SHP77 (cell line): ENCODE data around the gene MKRN3.
"Not testable (repeated sequence)": the region's sequence is repeated elsewhere in the genome, so short reads cannot be mapped to it uniquely, and the experiment has no call there.

Experiments used
- DNase-seq, 2 experiments: peaks; one replicate each; lab custom pipeline; 2025; lab: John Stamatoyannopoulos, UW

The MKRN3 gene

DNA sequence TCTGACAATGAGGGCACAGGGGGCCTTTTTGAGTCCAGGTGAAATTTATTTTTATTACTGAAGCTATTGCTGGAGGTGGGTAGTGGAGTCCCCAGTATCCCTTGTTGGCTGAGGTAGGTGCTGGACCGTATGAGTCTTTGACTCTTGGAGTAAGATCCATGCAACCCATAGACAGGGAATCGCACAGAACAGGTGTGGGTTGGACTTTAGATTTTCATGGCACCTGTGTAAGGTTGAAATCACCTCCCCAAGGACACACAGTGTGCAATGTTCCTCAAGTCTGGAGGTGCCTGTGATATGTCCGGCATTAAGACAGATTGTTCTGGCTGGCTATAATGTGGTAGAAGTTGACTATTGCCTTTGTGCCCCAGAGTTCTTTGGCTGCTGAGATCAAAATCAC, 23.5 kb downstream of the MKRN3 start:
- DNase-seq: no peak

DNA sequence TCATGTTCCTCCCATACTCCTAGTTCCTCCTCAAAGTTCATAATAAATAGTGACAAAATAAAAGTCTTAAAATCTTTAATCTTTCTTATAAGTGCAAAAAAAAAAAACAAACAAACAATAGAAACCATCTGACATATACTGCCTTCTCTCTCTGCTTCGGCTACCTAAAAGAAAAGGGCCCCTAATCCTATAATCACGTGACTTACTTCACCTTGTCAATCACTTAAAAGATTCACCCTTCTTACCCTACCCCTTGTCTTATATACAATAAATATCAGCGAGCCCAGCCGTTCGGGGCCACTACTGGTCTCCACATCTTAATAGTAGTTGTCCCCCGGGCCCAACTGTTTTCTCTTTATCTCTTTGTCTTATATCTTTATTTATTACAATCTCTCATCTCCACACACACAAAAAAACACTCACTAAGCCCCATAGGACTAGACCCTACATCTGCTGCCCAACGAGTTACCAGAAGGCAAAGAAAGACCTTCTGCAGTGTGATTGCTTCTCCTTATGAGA, 28.8 kb downstream of the MKRN3 start:
- no peak for DNase-seq

DNA sequence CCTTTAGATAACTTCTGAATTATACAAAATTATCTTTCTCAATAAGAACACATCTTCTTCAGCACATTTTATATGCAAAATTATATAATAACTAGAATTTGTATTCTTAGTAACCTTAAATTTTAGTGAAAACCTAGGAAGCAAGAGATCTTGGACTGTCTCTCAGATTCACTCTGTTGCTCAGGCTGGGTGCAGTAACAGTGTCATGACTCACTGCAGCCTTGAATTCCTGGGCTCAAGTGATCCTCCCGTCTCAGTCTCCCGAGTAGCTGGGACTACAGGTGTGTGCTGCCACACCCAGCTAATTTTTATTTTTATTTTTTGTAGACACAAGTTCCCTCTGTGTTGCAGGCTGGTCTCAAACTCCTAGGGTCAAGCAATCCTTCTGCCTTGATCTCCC, 29.9 kb downstream of the MKRN3 start:
- no peak for DNase-seq

DNA sequence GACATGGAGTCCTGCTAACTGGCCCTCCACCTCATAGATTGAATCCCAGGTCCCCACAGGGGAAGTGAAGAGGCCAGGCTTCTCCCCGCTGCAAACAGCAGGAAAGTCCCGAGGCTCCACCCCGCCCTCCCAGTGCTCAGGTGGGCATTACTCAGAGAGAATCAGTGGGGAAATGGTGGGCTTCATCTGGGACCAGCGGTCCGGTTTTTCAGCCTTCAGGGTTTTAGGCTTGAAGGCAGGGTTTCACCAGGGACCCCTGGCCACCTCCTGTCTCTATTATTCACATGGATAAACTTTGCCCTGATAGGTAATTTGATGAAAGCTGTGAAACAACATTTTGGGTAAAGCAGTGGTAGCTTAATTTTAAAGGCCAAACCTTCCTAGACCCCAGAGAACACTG, 31.3 kb downstream of the MKRN3 start:
- DNase-seq: no peak

DNA sequence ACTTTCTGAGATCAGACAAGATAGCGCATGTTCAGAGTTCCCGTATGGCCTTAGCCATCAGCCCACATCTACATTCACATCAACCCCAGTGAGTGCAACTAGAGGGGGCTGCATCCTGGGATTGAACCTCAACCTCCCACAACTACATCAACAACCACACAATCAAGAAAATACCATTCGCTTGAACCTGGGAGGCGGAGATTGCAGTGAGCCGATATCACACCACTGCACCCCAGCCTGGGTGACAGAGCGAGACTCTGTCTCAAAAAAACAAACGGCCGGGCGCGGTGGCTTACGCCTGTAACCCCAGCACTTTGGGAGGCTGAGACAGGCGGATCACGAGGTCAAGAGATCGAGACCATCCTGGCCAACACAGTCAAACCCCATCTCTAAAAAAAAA, 31.8 kb downstream of the MKRN3 start:
- not testable (repeated sequence) for DNase-seq

DNA sequence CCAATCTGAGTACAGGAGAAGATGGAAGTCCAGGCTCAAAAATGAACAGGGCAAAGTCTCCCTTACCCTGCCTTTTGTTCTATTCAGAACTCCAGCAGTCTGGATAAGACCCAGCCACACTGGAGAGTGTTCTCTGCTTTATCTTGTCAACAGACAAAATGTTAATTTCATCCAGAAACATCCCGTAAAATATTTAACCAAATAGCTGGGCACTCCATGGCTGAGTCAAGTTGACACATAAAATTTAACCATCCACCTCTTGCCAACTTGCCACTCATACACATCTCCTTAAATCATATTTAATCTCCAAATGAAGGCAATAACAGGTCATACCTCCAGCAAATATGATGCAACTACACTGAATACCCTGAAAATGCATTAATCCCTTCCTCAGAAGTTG, 33.6 kb downstream of the MKRN3 start:
- DNase-seq: no peak

DNA sequence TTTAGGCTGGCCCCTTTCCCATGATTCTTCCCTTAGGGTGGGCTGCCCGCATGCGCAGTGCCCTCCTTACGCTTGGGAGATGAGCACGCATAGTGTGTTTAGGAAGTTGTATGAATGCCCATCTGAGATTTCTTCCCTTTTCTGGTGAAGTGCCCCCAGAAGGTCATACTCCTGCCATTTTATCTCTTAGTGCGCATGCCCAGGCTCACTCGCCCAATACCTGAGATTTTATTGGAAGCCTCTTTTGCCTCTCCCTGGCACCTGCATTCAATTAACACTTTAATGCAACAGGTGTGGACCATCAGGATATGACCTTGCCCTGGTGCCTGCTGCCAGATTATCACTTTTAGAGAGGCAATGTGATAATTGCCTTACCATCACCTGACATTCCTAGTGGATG, 36.6 kb downstream of the MKRN3 start:
- DNase-seq: no peak

DNA sequence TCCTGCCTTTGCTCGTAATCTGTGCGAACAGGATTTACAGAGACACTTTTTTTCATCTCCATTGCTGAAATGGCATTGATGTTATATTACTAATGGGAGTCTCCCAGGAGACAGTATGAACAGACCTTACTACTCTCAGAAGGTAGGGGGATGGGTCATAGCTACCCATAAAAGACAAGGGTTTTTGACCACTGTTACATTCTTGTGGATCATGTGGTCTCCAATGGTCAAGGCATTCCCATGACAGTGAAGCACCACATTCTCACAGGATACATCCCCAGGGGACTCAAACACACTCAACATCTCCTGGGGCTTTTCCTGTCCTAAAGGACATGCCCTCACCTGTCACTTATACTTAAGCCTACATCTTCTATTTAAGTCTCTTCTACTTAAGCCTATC, 40.8 kb downstream of the MKRN3 start:
- no peak for DNase-seq

DNA sequence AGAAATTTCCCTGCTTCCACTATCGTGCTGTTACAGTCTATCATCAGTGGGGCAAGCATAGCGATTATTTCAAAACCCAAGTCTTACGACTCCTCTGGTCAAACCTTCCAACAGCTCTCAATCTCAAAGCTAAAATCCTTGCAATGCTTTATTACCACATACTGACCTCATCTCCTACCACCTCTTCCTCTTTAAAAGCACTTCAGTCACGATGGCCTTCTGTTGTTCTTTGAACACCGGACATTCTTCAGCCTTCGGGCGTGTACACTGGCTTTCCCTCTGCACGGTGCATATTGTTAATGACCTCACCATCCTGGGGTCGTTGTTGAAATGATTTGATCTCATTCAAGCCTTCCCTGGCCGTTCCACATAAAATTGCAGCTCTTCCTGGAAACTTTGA, 51.1 kb downstream of the MKRN3 start:
- DNase-seq: no peak
